GM23338 (cell line): ENCODE results near the gene FNDC3A. TPM values are rescaled to one million over a fixed set of nuclear protein-coding genes. Genes with fewer than 3 reads are reported as not detected.

ENCODE experiments used
- ATAC-seq: fragments of 200-7000 bp; cut with Tn5 transposase; 3 replicates; pipeline ENCODE4 v1.9.1; 2020
- DNase-seq: peaks from one replicate; pipeline ENCODE4 v3.0.0-alpha.2; 2015; ENCODE audit warnings: low spot score
- H2AFZ ChIP-seq: fragments of 200-600 bp; sonication (generic); 2 replicates; pipeline ENCODE4 v1.8.0; 2016; ENCODE audit warnings: antibody characterized with exemption, mild to moderate bottlenecking, moderate library complexity
- H3F3A ChIP-seq: fragments of 200-600 bp; sonication (generic); replicated peaks from 2 replicates; pipeline ENCODE4 v1.8.0; 2017; ENCODE audit warnings: antibody characterized with exemption, mixed run types, low read depth
- H3K27ac ChIP-seq: fragments of 200-600 bp; sonication (generic); 2 replicates; pipeline ENCODE4 v1.6.1; 2016; ENCODE audit warnings: low read depth
- H3K27me3 ChIP-seq: fragments of 200-600 bp; sonication (generic); 2 replicates; pipeline ENCODE4 v1.8.0; 2016; ENCODE audit warnings: mild to moderate bottlenecking, mixed run types, moderate library complexity; ENCODE audit not compliant: insufficient read depth
- H3K36me3 ChIP-seq: fragments of 200-600 bp; sonication (generic); 2 replicates; pipeline ENCODE4 v1.8.0; 2016; ENCODE audit warnings: mild to moderate bottlenecking; ENCODE audit not compliant: insufficient read depth
- H3K4me1 ChIP-seq: fragments of 200-600 bp; sonication (generic); 2 replicates; pipeline ENCODE4 v1.8.0; 2016; ENCODE audit warnings: mild to moderate bottlenecking, moderate library complexity; ENCODE audit not compliant: insufficient read depth
- H3K4me2 ChIP-seq: fragments of 200-600 bp; sonication (generic); 2 replicates; pipeline ENCODE4 v1.7.1; 2017; ENCODE audit warnings: mixed run types
- H3K4me3 ChIP-seq: fragments of 200-600 bp; sonication (generic); 2 replicates; pipeline ENCODE4 v1.6.1; 2016; ENCODE audit warnings: mixed run types
- H3K79me2 ChIP-seq: fragments of 200-600 bp; sonication (generic); replicated peaks from 2 replicates; pipeline ENCODE4 v1.8.0; 2017; ENCODE audit warnings: mild to moderate bottlenecking; ENCODE audit not compliant: insufficient read depth
- H3K9me2 ChIP-seq: fragments of 200-600 bp; sonication (generic); 2 replicates; pipeline ENCODE4 v1.8.0; 2017; ENCODE audit not compliant: insufficient read depth
- H4K20me1 ChIP-seq: fragments of 200-600 bp; sonication (generic); replicated peaks from 2 replicates; pipeline ENCODE4 v1.8.0; 2017; ENCODE audit warnings: mild to moderate bottlenecking; ENCODE audit not compliant: insufficient read depth
- H3K27ac Mint-ChIP-seq: 2 replicates; pipeline ENCODE4 v1.8.0; 2020; ENCODE audit warnings: inconsistent platforms, mild to moderate bottlenecking, moderate library complexity, mixed read lengths
- H3K27me3 Mint-ChIP-seq: 3 replicates; pipeline ENCODE4 v1.8.0; 2022; ENCODE audit warnings: low read depth, mild to moderate bottlenecking, moderate library complexity, mixed read lengths, inconsistent platforms; ENCODE audit not compliant: insufficient read depth, poor library complexity
- H3K36me3 Mint-ChIP-seq: 3 replicates; pipeline ENCODE4 v1.8.0; 2021; ENCODE audit warnings: low read depth, mild to moderate bottlenecking, inconsistent platforms, moderate library complexity, mixed read lengths
- H3K4me1 Mint-ChIP-seq: 3 replicates; pipeline ENCODE4 v1.8.0; 2020; ENCODE audit warnings: mild to moderate bottlenecking, inconsistent platforms, mixed read lengths
- H3K4me3 Mint-ChIP-seq: 3 replicates; pipeline ENCODE4 v1.8.0; 2021; ENCODE audit warnings: moderate library complexity, mild to moderate bottlenecking, inconsistent platforms, mixed read lengths
- H3K9me3 Mint-ChIP-seq: 3 replicates; pipeline ENCODE4 v1.8.0; 2020; ENCODE audit warnings: moderate library complexity, mild to moderate bottlenecking, inconsistent platforms, mixed read lengths
- CTCF ChIP-seq, 2 experiments: fragments of 200-600 bp in 1 of 2; sonication (generic) in 1 of 2; conservative IDR thresholded peaks; 2 replicates each; pipeline versions ENCODE4 v1.5.1 to v1.6.1; 2016 to 2017; ENCODE audit warnings: antibody characterized with exemption in 2 of 2, low read depth in 2 of 2, mild to moderate bottlenecking in 2 of 2, moderate library complexity in 1 of 2
- EZH2 ChIP-seq: fragments of 200-600 bp; sonication (generic); IDR thresholded peaks from one replicate; pipeline ENCODE4 v1.8.0; 2017; ENCODE audit warnings: antibody characterized with exemption, mild to moderate bottlenecking, low read depth; ENCODE audit not compliant: unreplicated experiment
- EZH2phosphoT487 ChIP-seq: fragments of 200-600 bp; sonication (generic); IDR thresholded peaks from one replicate; pipeline ENCODE4 v1.8.1; 2018; ENCODE audit warnings: antibody characterized with exemption; ENCODE audit not compliant: unreplicated experiment
- NANOG ChIP-seq: IDR thresholded peaks from 2 replicates; pipeline ENCODE4 v1.6.1; 2016; ENCODE audit warnings: antibody characterized with exemption, borderline replicate concordance
- STAT1 ChIP-seq: IDR thresholded peaks from one replicate; pipeline ENCODE4 v1.6.1; 2016; ENCODE audit warnings: antibody characterized with exemption; ENCODE audit not compliant: unreplicated experiment
- ZNF114 ChIP-seq: fragments of 250-450 bp; sonication (Bioruptor Pico); IDR thresholded peaks from 2 replicates; pipeline ENCODE4 v1.5.0; 2020; ENCODE audit warnings: mild to moderate bottlenecking, moderate library complexity
- ZNF462 ChIP-seq: fragments of 250-450 bp; sonication (Bioruptor Pico); IDR thresholded peaks from 2 replicates; pipeline ENCODE4 v1.5.0; 2020; ENCODE audit warnings: mild to moderate bottlenecking, moderate library complexity
- polyA plus RNA-seq: library from polyadenylated mRNA; unstranded; fragments of >200 nt; fragmentation: Nextera tagmentation; extraction: Ambion mirVana; gene quantifications from 2 replicates; pipeline ENCODE4 v1.2.1, GENCODE V29; 2016
- total RNA-seq: library from RNA; depleted of rRNA; stranded (reverse); fragments of >200 nt; shearing (Covaris generic); gene quantifications from 2 replicates; pipeline ENCODE4 v1.2.3, GENCODE V29; 2014
- TF ChIP-seq, protein P1 (sequence below): IDR thresholded peaks from one replicate; pipeline ENCODE4 v1.6.1; 2018; ENCODE audit warnings: antibody characterized with exemption; ENCODE audit not compliant: unreplicated experiment

Gene FNDC3A
- total and polyA plus RNA-seq, 2 experiments from 2014 or later, result 10.3 to 31.1 TPM

DNA sequence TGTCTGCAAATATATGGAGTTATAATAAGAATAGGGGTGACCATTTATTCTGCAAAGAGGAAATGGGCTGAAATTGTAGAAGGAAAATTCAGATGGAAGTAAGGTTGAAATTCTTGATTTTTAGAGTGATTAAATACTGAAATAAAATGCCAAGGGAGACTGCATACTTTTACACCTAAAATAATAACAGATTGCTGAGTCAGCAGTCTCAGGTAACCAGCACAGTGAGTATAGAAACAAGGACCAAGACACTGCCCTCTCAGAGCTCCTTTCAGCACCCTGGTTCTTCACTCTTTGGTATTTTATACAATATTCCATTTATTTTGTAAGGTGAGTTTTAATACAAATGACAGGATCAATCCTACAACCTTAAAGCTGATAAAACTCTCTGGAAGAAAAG is 195.6 kb downstream of the FNDC3A start (continued):
- TF ChIP-seq, protein P1, sequence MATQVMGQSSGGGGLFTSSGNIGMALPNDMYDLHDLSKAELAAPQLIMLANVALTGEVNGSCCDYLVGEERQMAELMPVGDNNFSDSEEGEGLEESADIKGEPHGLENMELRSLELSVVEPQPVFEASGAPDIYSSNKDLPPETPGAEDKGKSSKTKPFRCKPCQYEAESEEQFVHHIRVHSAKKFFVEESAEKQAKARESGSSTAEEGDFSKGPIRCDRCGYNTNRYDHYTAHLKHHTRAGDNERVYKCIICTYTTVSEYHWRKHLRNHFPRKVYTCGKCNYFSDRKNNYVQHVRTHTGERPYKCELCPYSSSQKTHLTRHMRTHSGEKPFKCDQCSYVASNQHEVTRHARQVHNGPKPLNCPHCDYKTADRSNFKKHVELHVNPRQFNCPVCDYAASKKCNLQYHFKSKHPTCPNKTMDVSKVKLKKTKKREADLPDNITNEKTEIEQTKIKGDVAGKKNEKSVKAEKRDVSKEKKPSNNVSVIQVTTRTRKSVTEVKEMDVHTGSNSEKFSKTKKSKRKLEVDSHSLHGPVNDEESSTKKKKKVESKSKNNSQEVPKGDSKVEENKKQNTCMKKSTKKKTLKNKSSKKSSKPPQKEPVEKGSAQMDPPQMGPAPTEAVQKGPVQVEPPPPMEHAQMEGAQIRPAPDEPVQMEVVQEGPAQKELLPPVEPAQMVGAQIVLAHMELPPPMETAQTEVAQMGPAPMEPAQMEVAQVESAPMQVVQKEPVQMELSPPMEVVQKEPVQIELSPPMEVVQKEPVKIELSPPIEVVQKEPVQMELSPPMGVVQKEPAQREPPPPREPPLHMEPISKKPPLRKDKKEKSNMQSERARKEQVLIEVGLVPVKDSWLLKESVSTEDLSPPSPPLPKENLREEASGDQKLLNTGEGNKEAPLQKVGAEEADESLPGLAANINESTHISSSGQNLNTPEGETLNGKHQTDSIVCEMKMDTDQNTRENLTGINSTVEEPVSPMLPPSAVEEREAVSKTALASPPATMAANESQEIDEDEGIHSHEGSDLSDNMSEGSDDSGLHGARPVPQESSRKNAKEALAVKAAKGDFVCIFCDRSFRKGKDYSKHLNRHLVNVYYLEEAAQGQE, result no peak
- TF ChIP-seq ZNF114 (CRISPR knock-in tag) (no peak), STAT1 (no peak)

- H3K4me1 Mint-ChIP-seq, result peaks cover 3% of the 10 kb centered on the region; the same call in 1 of the 3 replicates
- no peak overlapping the region for H3K4me3 ChIP-seq
- no peak overlapping the region for H3K4me3 Mint-ChIP-seq
- H3K9me3 Mint-ChIP-seq, result no peaks in the 10 kb centered on the region
- peaks cover 17% of the 10 kb centered on the region for H3K4me1 ChIP-seq
- H3K27me3 Mint-ChIP-seq, result no peaks in the 10 kb centered on the region
- H3K9me2 ChIP-seq, result no peaks in the 10 kb centered on the region
- H3K4me2 ChIP-seq, result peak overlapping the region; percentile 48; the same call in 1 of the 2 replicates
- H3K79me2 ChIP-seq, result no peaks in the 10 kb centered on the region
- no peaks in the 10 kb centered on the region for H3K27me3 ChIP-seq
- peak; percentile 30; the same call in 2 of the 3 replicates for ATAC-seq
- H4K20me1 ChIP-seq, result peaks cover 7% of the 10 kb centered on the region; the same call in 1 of the 2 replicates
- no peaks in the 10 kb centered on the region for H3F3A ChIP-seq
- no peak overlapping the region for H3K27ac Mint-ChIP-seq
- H3K27ac ChIP-seq, result no peak overlapping the region
- DNase-seq, result no peak
- no peaks in the 10 kb centered on the region; the same call in 1 of the 2 replicates for H3K36me3 ChIP-seq
- H2AFZ ChIP-seq, result no peak overlapping the region
- peaks cover 38% of the 10 kb centered on the region for H3K36me3 Mint-ChIP-seq
- TF ChIP-seq, protein P1, result no peak
- TF ChIP-seq ZNF462 (CRISPR knock-in tag), result no peak
- TF ChIP-seq EZH2, result no peak
- no peak for TF ChIP-seq NANOG
- no peak for TF ChIP-seq STAT1
- no peak for TF ChIP-seq EZH2phosphoT487
- TF ChIP-seq CTCF (conservative IDR thresholded peaks at IDR 0.05; ENCODE audit: low read depth in 2 of 2), result no peak
These were observed 208.1 kb downstream of the FNDC3A start for GRCh38 chr13:49183672-49184325.
